ENCODE data around the gene DPP6. TPM values are rescaled to one million over a fixed set of nuclear protein-coding genes. Genes with fewer than 3 reads are reported as not detected.

The DPP6 gene
- total RNA-seq, 2 experiments from 2014 or later, result not detected

- POLR2A ChIA-PET, result no interaction called here
- TF ChIP-seq, protein P1, sequence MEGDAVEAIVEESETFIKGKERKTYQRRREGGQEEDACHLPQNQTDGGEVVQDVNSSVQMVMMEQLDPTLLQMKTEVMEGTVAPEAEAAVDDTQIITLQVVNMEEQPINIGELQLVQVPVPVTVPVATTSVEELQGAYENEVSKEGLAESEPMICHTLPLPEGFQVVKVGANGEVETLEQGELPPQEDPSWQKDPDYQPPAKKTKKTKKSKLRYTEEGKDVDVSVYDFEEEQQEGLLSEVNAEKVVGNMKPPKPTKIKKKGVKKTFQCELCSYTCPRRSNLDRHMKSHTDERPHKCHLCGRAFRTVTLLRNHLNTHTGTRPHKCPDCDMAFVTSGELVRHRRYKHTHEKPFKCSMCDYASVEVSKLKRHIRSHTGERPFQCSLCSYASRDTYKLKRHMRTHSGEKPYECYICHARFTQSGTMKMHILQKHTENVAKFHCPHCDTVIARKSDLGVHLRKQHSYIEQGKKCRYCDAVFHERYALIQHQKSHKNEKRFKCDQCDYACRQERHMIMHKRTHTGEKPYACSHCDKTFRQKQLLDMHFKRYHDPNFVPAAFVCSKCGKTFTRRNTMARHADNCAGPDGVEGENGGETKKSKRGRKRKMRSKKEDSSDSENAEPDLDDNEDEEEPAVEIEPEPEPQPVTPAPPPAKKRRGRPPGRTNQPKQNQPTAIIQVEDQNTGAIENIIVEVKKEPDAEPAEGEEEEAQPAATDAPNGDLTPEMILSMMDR (IDR thresholded peaks at IDR 0.05), result no peak
- peaks cover 9 to 18% of the 10 kb centered on the region in 2 experiments for H3K9me3 ChIP-seq (ENCODE audit: control insufficient read depth in 1 of 2, insufficient read depth in 1 of 2, low read length in 2 of 2)
- no peaks in the 10 kb centered on the region for H3K36me3 ChIP-seq (ENCODE audit: insufficient read depth, low read length)
- H3K4me1 ChIP-seq (ENCODE audit: insufficient read depth, low read length), result no peaks in the 10 kb centered on the region
- Mint-ChIP-seq H3K9me3 (peaks cover 9% of the 10 kb centered on the region), H3K27ac (no peak overlapping the region), H3K4me1 (ENCODE audit: low read depth) (no peaks in the 10 kb centered on the region), H3K4me3 (no peak overlapping the region), H3K36me3 (ENCODE audit: low read depth) (no peaks in the 10 kb centered on the region), H3K27me3 (no peaks in the 10 kb centered on the region)
- H3K27me3 ChIP-seq (ENCODE audit: control insufficient read depth in 1 of 2, insufficient read depth in 2 of 2, low read length in 2 of 2), result no peaks in the 10 kb centered on the region
- CTCF ChIA-PET, result no interaction called here
- intact Hi-C loops (cut with DNase I, micrococcal nuclease), result no loop called here
- ATAC-seq (ENCODE audit: poor library complexity) (no peak), DNase-seq (no peak)
- no peak overlapping the region for H3K27ac ChIP-seq (ENCODE audit: low read depth in 1 of 2, low read length in 2 of 2)
- H3K4me3 ChIP-seq (ENCODE audit: low read length), result no peak overlapping the region
Measured at GRCh38 chr7:154783281-154783909, 731.2 kb downstream of the DPP6 start.

- Mint-ChIP-seq H3K4me3 (no peak overlapping the region), H3K4me1 (ENCODE audit: low read depth) (no peaks in the 10 kb centered on the region), H3K36me3 (ENCODE audit: low read depth) (no peaks in the 10 kb centered on the region), H3K27ac (no peak overlapping the region), H3K27me3 (peaks cover 10% of the 10 kb centered on the region), H3K9me3 (peaks cover 11% of the 10 kb centered on the region)
- no peaks in the 10 kb centered on the region for H3K36me3 ChIP-seq (ENCODE audit: insufficient read depth, low read length)
- POLR2A ChIA-PET, result no interaction called here
- peaks cover 0 to 2% of the 10 kb centered on the region in 2 experiments for H3K27me3 ChIP-seq (ENCODE audit: control insufficient read depth in 1 of 2, insufficient read depth in 2 of 2, low read length in 2 of 2)
- TF ChIP-seq, protein P1 (IDR thresholded peaks at IDR 0.05), result no peak
- intact Hi-C loops (cut with DNase I, micrococcal nuclease), result no loop called here
- no peak overlapping the region for H3K27ac ChIP-seq (ENCODE audit: low read depth in 1 of 2, low read length in 2 of 2)
- ATAC-seq (ENCODE audit: poor library complexity) (no peak), DNase-seq (no peak)
- CTCF ChIA-PET, result no interaction called here
- H3K9me3 ChIP-seq (ENCODE audit: control insufficient read depth in 1 of 2, insufficient read depth in 1 of 2, low read length in 2 of 2), result peaks cover 9 to 15% of the 10 kb centered on the region in 2 experiments
- no peaks in the 10 kb centered on the region for H3K4me1 ChIP-seq (ENCODE audit: insufficient read depth, low read length)
- no peak overlapping the region for H3K4me3 ChIP-seq (ENCODE audit: low read length)
Measured at GRCh38 chr7:154785898-154786297, 733.7 kb downstream of the DPP6 start.

GRCh38 chr7:154789404-154789803, 737.2 kb downstream of the DPP6 start:
- Histone ChIP-seq H3K4me1 (ENCODE audit: insufficient read depth, low read length) (no peaks in the 10 kb centered on the region), H3K4me3 (ENCODE audit: low read length) (no peak overlapping the region), H3K9me3 (ENCODE audit: control insufficient read depth in 1 of 2, insufficient read depth in 1 of 2, low read length in 2 of 2) (peaks cover 9 to 18% of the 10 kb centered on the region in 2 experiments), H3K27ac (ENCODE audit: low read depth in 1 of 2, low read length in 2 of 2) (no peak overlapping the region), H3K36me3 (ENCODE audit: insufficient read depth, low read length) (no peaks in the 10 kb centered on the region), H3K27me3 (ENCODE audit: control insufficient read depth in 1 of 2, insufficient read depth in 2 of 2, low read length in 2 of 2) (peaks cover 3% of the 10 kb centered on the region in 2 experiments)
- Mint-ChIP-seq H3K27ac (no peak overlapping the region), H3K27me3 (peaks cover 36% of the 10 kb centered on the region), H3K4me3 (no peak overlapping the region), H3K9me3 (peaks cover 11% of the 10 kb centered on the region), H3K4me1 (ENCODE audit: low read depth) (no peaks in the 10 kb centered on the region), H3K36me3 (ENCODE audit: low read depth) (no peaks in the 10 kb centered on the region)
- intact Hi-C loops (cut with DNase I, micrococcal nuclease), result no loop called here
- POLR2A ChIA-PET, result no interaction called here
- TF ChIP-seq, protein P1 (IDR thresholded peaks at IDR 0.05), result no peak
- CTCF ChIA-PET, result no interaction called here
- DNase-seq (no peak), ATAC-seq (ENCODE audit: poor library complexity) (no peak)

All from CD4-positive, alpha-beta T cell (primary cell).